ENCODE results near the gene CASZ1. TPM values are rescaled to one million over a fixed set of nuclear protein-coding genes. Genes with fewer than 3 reads are reported as not detected.

Gene CASZ1
- total and polyA plus RNA-seq, 2 donors (not counting 3 experiments of a cell fraction or from before 2014, with no cell fraction given) = 1.5 to 5.2 TPM

DNA sequence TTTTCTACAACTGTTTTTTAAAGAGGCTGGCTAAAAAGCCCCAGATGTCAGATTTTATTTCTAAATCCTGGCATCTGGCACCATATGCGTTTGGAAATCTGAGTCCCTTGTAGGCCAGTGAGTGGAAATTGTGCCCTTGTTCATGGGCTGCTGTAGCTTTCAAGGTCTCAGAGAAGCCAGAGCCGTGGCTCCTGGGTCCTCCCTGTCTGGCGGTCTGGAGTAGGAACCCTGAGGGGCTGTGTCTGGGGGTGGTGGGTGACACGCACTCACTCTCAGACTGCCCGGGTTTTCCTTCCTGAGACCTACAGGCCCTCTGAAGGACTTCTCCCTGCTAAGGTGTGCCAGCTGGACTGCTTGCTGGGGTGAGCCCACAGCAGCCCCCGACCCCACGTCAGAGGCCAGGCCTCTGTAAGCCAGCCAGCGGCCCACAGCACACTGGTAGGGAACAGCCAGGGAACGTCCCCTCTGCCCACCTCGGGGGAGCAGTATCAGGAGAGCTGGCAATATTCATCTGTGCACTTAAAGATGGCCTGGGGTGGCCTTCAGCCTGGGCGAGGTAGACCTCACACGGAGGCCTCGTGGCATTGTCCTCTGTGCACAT, 170.2 kb downstream of the CASZ1 start:
- POLR2A ChIA-PET = no interaction called here
- H2AFZ ChIP-seq (ENCODE audit: low read depth, low read length) = no peak overlapping the region
- intact Hi-C loops (cut with micrococcal nuclease) (no loop called here), dilution Hi-C loops (cut with MboI; ENCODE audit: extremely low pct_ligation_motif_present, low sequenced_read_pairs) (no loop called here)
- no peaks in the 10 kb centered on the region for H3K9me1 ChIP-seq (replicated peaks; ENCODE audit: control insufficient read depth, extremely low read depth, insufficient read depth, low read length)
- H3K79me2 ChIP-seq (ENCODE audit: control insufficient read depth, insufficient read depth, low read length) = no peaks in the 10 kb centered on the region
- H3K4me3 ChIP-seq (replicated peaks in 1 of 3; ENCODE audit: insufficient read depth in 1 of 3, low read depth in 1 of 3, low read length in 3 of 3) = no peak overlapping the region
- H3K27me3 ChIP-seq (ENCODE audit: control insufficient read depth in 2 of 2, insufficient read depth in 2 of 2, low read length in 2 of 2) = no peaks in the 10 kb centered on the region
- CTCF ChIA-PET = no interaction called here
- no peak for DNase-seq (ENCODE audit: low read depth, low spot score)
- H3K36me3 ChIP-seq (ENCODE audit: control insufficient read depth in 2 of 2, extremely low read depth in 1 of 2, insufficient read depth in 2 of 2, low read length in 2 of 2) = peaks cover 0 to 11% of the 10 kb centered on the region in 2 experiments
- H3K9ac ChIP-seq (replicated peaks; ENCODE audit: extremely low read depth, insufficient read depth, low read length) = no peak overlapping the region
- no peaks in the 10 kb centered on the region for H3K9me3 ChIP-seq (replicated peaks; ENCODE audit: control insufficient read depth, insufficient read depth, low read length)
- H3K27ac ChIP-seq (ENCODE audit: insufficient read depth, low read depth, low read length) = no peak overlapping the region
- TF ChIP-seq, protein P1, sequence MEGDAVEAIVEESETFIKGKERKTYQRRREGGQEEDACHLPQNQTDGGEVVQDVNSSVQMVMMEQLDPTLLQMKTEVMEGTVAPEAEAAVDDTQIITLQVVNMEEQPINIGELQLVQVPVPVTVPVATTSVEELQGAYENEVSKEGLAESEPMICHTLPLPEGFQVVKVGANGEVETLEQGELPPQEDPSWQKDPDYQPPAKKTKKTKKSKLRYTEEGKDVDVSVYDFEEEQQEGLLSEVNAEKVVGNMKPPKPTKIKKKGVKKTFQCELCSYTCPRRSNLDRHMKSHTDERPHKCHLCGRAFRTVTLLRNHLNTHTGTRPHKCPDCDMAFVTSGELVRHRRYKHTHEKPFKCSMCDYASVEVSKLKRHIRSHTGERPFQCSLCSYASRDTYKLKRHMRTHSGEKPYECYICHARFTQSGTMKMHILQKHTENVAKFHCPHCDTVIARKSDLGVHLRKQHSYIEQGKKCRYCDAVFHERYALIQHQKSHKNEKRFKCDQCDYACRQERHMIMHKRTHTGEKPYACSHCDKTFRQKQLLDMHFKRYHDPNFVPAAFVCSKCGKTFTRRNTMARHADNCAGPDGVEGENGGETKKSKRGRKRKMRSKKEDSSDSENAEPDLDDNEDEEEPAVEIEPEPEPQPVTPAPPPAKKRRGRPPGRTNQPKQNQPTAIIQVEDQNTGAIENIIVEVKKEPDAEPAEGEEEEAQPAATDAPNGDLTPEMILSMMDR (IDR thresholded peaks at IDR 0.05; ENCODE audit: extremely low read depth in 1 of 2, insufficient read depth in 1 of 2, low read depth in 1 of 2, low read length in 2 of 2) = no peak
- no peak for TF ChIP-seq EZH2 (IDR thresholded peaks at IDR 0.05; ENCODE audit: borderline replicate concordance, low read depth, low read length, severe bottlenecking)
- TF ChIP-seq MYC (IDR thresholded peaks at IDR 0.05; ENCODE audit: low read depth, low read length) = no peak
- no peak for TF ChIP-seq GATA2 (IDR thresholded peaks at IDR 0.05; ENCODE audit: insufficient read depth, insufficient read length, low read depth, low read length)
- TF ChIP-seq FOS (IDR thresholded peaks at IDR 0.05; ENCODE audit: borderline replicate concordance, insufficient read depth, low read length) = no peak
- TF ChIP-seq, protein P2, sequence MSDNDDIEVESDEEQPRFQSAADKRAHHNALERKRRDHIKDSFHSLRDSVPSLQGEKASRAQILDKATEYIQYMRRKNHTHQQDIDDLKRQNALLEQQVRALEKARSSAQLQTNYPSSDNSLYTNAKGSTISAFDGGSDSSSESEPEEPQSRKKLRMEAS (IDR thresholded peaks at IDR 0.05; ENCODE audit: insufficient read depth, insufficient read length) = no peak
- FAIRE-seq = no peak
- BruUV-seq (replicated peaks) = no TSS peak
- H3K4me2 ChIP-seq (ENCODE audit: insufficient read depth, low read length) = no peak overlapping the region
- no peaks in the 10 kb centered on the region for H4K20me1 ChIP-seq (replicated peaks; ENCODE audit: control insufficient read depth, extremely low read depth, insufficient read depth, low read length)
- no peaks in the 10 kb centered on the region for H3K4me1 ChIP-seq (ENCODE audit: control insufficient read depth, extremely low read depth, insufficient read depth, low read length)
